ENCODE measurements around the gene CDK10.

CDK10 gene, protein sequence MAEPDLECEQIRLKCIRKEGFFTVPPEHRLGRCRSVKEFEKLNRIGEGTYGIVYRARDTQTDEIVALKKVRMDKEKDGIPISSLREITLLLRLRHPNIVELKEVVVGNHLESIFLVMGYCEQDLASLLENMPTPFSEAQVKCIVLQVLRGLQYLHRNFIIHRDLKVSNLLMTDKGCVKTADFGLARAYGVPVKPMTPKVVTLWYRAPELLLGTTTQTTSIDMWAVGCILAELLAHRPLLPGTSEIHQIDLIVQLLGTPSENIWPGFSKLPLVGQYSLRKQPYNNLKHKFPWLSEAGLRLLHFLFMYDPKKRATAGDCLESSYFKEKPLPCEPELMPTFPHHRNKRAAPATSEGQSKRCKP

GRCh38 chr16:89686520-89687091, at the start of gene CDK10:
Gene CDK10, plus strand, starts transcription at chr16:89686689. Its CDS starts 22 bp downstream, at chr16:89686711.
- no peaks in the 10 kb centered on the region for H3K9me3 ChIP-seq (ENCODE audit: insufficient read depth, low read depth, low read length)
- no peaks in the 10 kb centered on the region for H4K20me1 ChIP-seq (ENCODE audit: insufficient read depth, low read length, poor library complexity, severe bottlenecking)
- peak within 1 kb of the TSS; percentile 79 for H3K9ac ChIP-seq (ENCODE audit: low read depth, low read length, poor library complexity, severe bottlenecking)
- no peaks in the 10 kb centered on the region for H3K9me2 ChIP-seq (replicated peaks; ENCODE audit: low read depth, low read length)
- no peaks in the 10 kb centered on the region for H3K27me3 ChIP-seq (ENCODE audit: insufficient read depth, low read length, poor library complexity, severe bottlenecking)
- H3K4me2 ChIP-seq (ENCODE audit: low read depth, low read length, poor library complexity, severe bottlenecking): peak within 1 kb of the TSS; percentile 85
- no peaks in the 10 kb centered on the region for H3K36me3 ChIP-seq (ENCODE audit: insufficient read depth, low read length)
- H3K79me2 ChIP-seq (ENCODE audit: insufficient read depth, low read length): peaks cover 13% of the 10 kb centered on the region; the same call in 1 of the 2 replicates
- peak within 1 kb of the TSS; percentile 85 for H3K4me3 ChIP-seq (ENCODE audit: low read length, poor library complexity, severe bottlenecking)
- TF ChIP-seq EZH2phosphoT487 (IDR thresholded peaks at IDR 0.05; ENCODE audit: borderline replicate concordance) (no peak), CTCF (conservative IDR thresholded peaks at IDR 0.05; ENCODE audit: low read length) (no peak)
- H2AFZ ChIP-seq (ENCODE audit: low read length): peak within 1 kb of the TSS; percentile 96; the same call in 1 of the 2 replicates
- peaks cover 5% of the 10 kb centered on the region for H3K4me1 ChIP-seq (ENCODE audit: insufficient read depth, low read length, poor library complexity, severe bottlenecking)
- H3F3A ChIP-seq (ENCODE audit: low read depth): no peaks in the 10 kb centered on the region

- H3K9me2 ChIP-seq (replicated peaks; ENCODE audit: low read depth, low read length): no peaks in the 10 kb centered on the region
- no peak overlapping the region for H3K9ac ChIP-seq (ENCODE audit: low read depth, low read length, poor library complexity, severe bottlenecking)
- H3K4me2 ChIP-seq (ENCODE audit: low read depth, low read length, poor library complexity, severe bottlenecking): no peak overlapping the region
- no peak overlapping the region for H2AFZ ChIP-seq (ENCODE audit: low read length)
- no peaks in the 10 kb centered on the region for H3F3A ChIP-seq (ENCODE audit: low read depth)
- no peaks in the 10 kb centered on the region for H3K4me1 ChIP-seq (ENCODE audit: insufficient read depth, low read length, poor library complexity, severe bottlenecking)
- no peak overlapping the region for H3K4me3 ChIP-seq (ENCODE audit: low read length, poor library complexity, severe bottlenecking)
- H3K79me2 ChIP-seq (ENCODE audit: insufficient read depth, low read length): no peaks in the 10 kb centered on the region
- no peak for TF ChIP-seq CTCF (conservative IDR thresholded peaks at IDR 0.05; ENCODE audit: low read length)
- no peak for TF ChIP-seq EZH2phosphoT487 (IDR thresholded peaks at IDR 0.05; ENCODE audit: borderline replicate concordance)
- no peaks in the 10 kb centered on the region for H3K36me3 ChIP-seq (ENCODE audit: insufficient read depth, low read length)
- H4K20me1 ChIP-seq (ENCODE audit: insufficient read depth, low read length, poor library complexity, severe bottlenecking): no peaks in the 10 kb centered on the region
- H3K27me3 ChIP-seq (ENCODE audit: insufficient read depth, low read length, poor library complexity, severe bottlenecking): no peaks in the 10 kb centered on the region
- H3K9me3 ChIP-seq (ENCODE audit: insufficient read depth, low read depth, low read length): no peaks in the 10 kb centered on the region
Observed at GRCh38 chr16:89637379-89637778, 49.1 kb upstream of the CDK10 start.

- TF ChIP-seq EZH2phosphoT487 (IDR thresholded peaks at IDR 0.05; ENCODE audit: borderline replicate concordance) (no peak), CTCF (conservative IDR thresholded peaks at IDR 0.05; ENCODE audit: low read length) (no peak)
- H3K4me3 ChIP-seq (ENCODE audit: low read length, poor library complexity, severe bottlenecking): no peak overlapping the region
- no peak overlapping the region for H3K9ac ChIP-seq (ENCODE audit: low read depth, low read length, poor library complexity, severe bottlenecking)
- H3K36me3 ChIP-seq (ENCODE audit: insufficient read depth, low read length): no peaks in the 10 kb centered on the region
- H3K79me2 ChIP-seq (ENCODE audit: insufficient read depth, low read length): no peaks in the 10 kb centered on the region
- H3F3A ChIP-seq (ENCODE audit: low read depth): no peaks in the 10 kb centered on the region
- no peak overlapping the region for H3K4me2 ChIP-seq (ENCODE audit: low read depth, low read length, poor library complexity, severe bottlenecking)
- no peaks in the 10 kb centered on the region for H3K9me2 ChIP-seq (replicated peaks; ENCODE audit: low read depth, low read length)
- H4K20me1 ChIP-seq (ENCODE audit: insufficient read depth, low read length, poor library complexity, severe bottlenecking): no peaks in the 10 kb centered on the region
- no peak overlapping the region for H2AFZ ChIP-seq (ENCODE audit: low read length)
- no peaks in the 10 kb centered on the region for H3K27me3 ChIP-seq (ENCODE audit: insufficient read depth, low read length, poor library complexity, severe bottlenecking)
- no peaks in the 10 kb centered on the region for H3K9me3 ChIP-seq (ENCODE audit: insufficient read depth, low read depth, low read length)
- H3K4me1 ChIP-seq (ENCODE audit: insufficient read depth, low read length, poor library complexity, severe bottlenecking): no peaks in the 10 kb centered on the region
Observed at GRCh38 chr16:89638455-89638854, 48.0 kb upstream of the CDK10 start.
